ENCODE data around the gene MAK. TPM values are rescaled to one million over a fixed set of nuclear protein-coding genes. Genes with fewer than 3 reads are reported as not detected.
"Not testable (repeated sequence)": the region's sequence is repeated elsewhere in the genome, so short reads cannot be mapped to it uniquely, and the experiment has no call there.

Gene MAK
- total and polyA plus RNA-seq, 2 donors (not counting 1 experiment from before 2014, with no cell fraction given): 0.04 TPM; not detected in 1

GRCh38 chr6:10743515-10743914, 94.8 kb downstream of the MAK start:
- H2AFZ ChIP-seq (ENCODE audit: insufficient read depth, low read depth, low read length, poor library complexity, severe bottlenecking): no peak overlapping the region
- H3K27ac ChIP-seq (ENCODE audit: low read length in 2 of 2): no peak overlapping the region
- ChIA-PET CTCF (no interaction called here), POLR2A (no interaction called here)
- H3K27me3 Mint-ChIP-seq: no peaks in the 10 kb centered on the region
- ATAC-seq (ENCODE audit: low read depth): no peak
- H3K36me3 ChIP-seq (replicated peaks in 1 of 2; ENCODE audit: control extremely low read depth in 1 of 2, control insufficient read depth in 1 of 2, extremely low read depth in 1 of 2, insufficient read depth in 2 of 2, low read length in 1 of 2): no peaks in the 10 kb centered on the region
- intact Hi-C loops (cut with micrococcal nuclease): no loop called here
- no peaks in the 10 kb centered on the region for H3K27me3 ChIP-seq (replicated peaks in 1 of 4; ENCODE audit: control extremely low read depth in 1 of 4, control insufficient read depth in 3 of 4, insufficient read depth in 4 of 4, low read length in 3 of 4)
- no peak overlapping the region for H3K4me2 ChIP-seq (replicated peaks; ENCODE audit: low read depth, low read length, poor library complexity, severe bottlenecking)
- H3K27ac Mint-ChIP-seq: no peak overlapping the region
- no peaks in the 10 kb centered on the region for H4K20me1 ChIP-seq (ENCODE audit: control insufficient read depth, insufficient read depth, low read length, poor library complexity, severe bottlenecking)
- TF ChIP-seq EZH2 (IDR thresholded peaks at IDR 0.05; ENCODE audit: borderline replicate concordance, insufficient read depth, low read depth, low read length, poor library complexity, severe bottlenecking): no peak
- no peak for TF ChIP-seq CTCF (IDR thresholded peaks at IDR 0.05)
- H3K9ac ChIP-seq (ENCODE audit: low read length): no peak overlapping the region
- no peak overlapping the region for H3K4me3 Mint-ChIP-seq
- WGBS (ENCODE audit: insufficient coverage): no CpG with 5 or more reads among the region's 6 CpGs
- no peaks in the 10 kb centered on the region for H3K9me3 Mint-ChIP-seq (ENCODE audit: insufficient read depth)
- H3K4me1 Mint-ChIP-seq: peaks cover 15% of the 10 kb centered on the region
- no peaks in the 10 kb centered on the region for H3K9me3 ChIP-seq (ENCODE audit: control extremely low read depth in 1 of 3, control insufficient read depth in 2 of 3, insufficient read depth in 1 of 3, low read length in 2 of 3)
- H3K79me2 ChIP-seq (ENCODE audit: control insufficient read depth, insufficient read depth, low read length): peaks cover 13% of the 10 kb centered on the region
- no peak overlapping the region for H3K4me3 ChIP-seq (ENCODE audit: control extremely low read depth in 1 of 5, extremely low read depth in 1 of 5, insufficient read depth in 1 of 5, low read depth in 2 of 5, low read length in 4 of 5)
- peaks cover 11 to 15% of the 10 kb centered on the region in 2 donors for H3K4me1 ChIP-seq (ENCODE audit: control insufficient read depth in 2 of 2, insufficient read depth in 2 of 2, low read length in 2 of 2)
- DNase-seq: no peak

- Mint-ChIP-seq H3K27ac (no peak overlapping the region), H3K4me3 (no peak overlapping the region), H3K27me3 (no peaks in the 10 kb centered on the region), H3K9me3 (ENCODE audit: insufficient read depth) (no peaks in the 10 kb centered on the region), H3K4me1 (peaks cover 6% of the 10 kb centered on the region)
- Histone ChIP-seq H3K36me3 (replicated peaks in 1 of 2; ENCODE audit: control extremely low read depth in 1 of 2, control insufficient read depth in 1 of 2, extremely low read depth in 1 of 2, insufficient read depth in 2 of 2, low read length in 1 of 2) (no peaks in the 10 kb centered on the region), H4K20me1 (ENCODE audit: control insufficient read depth, insufficient read depth, low read length, poor library complexity, severe bottlenecking) (no peaks in the 10 kb centered on the region), H3K27ac (ENCODE audit: low read length in 2 of 2) (no peak overlapping the region), H3K9me3 (ENCODE audit: control extremely low read depth in 1 of 3, control insufficient read depth in 2 of 3, insufficient read depth in 1 of 3, low read length in 2 of 3) (no peaks in the 10 kb centered on the region), H3K79me2 (ENCODE audit: control insufficient read depth, insufficient read depth, low read length) (peaks cover 3% of the 10 kb centered on the region), H3K9ac (ENCODE audit: low read length) (no peak overlapping the region), H3K4me2 (replicated peaks; ENCODE audit: low read depth, low read length, poor library complexity, severe bottlenecking) (no peak overlapping the region), H2AFZ (ENCODE audit: insufficient read depth, low read depth, low read length, poor library complexity, severe bottlenecking) (no peak overlapping the region), H3K27me3 (replicated peaks in 1 of 4; ENCODE audit: control extremely low read depth in 1 of 4, control insufficient read depth in 3 of 4, insufficient read depth in 4 of 4, low read length in 3 of 4) (no peaks in the 10 kb centered on the region), H3K4me3 (ENCODE audit: control extremely low read depth in 1 of 5, extremely low read depth in 1 of 5, insufficient read depth in 1 of 5, low read depth in 2 of 5, low read length in 4 of 5) (no peak overlapping the region), H3K4me1 (ENCODE audit: control insufficient read depth in 2 of 2, insufficient read depth in 2 of 2, low read length in 2 of 2) (peaks cover 7 to 8% of the 10 kb centered on the region in 2 donors)
- ChIA-PET POLR2A (no interaction called here), CTCF (no interaction called here)
- TF ChIP-seq EZH2 (IDR thresholded peaks at IDR 0.05; ENCODE audit: borderline replicate concordance, insufficient read depth, low read depth, low read length, poor library complexity, severe bottlenecking) (no peak), CTCF (IDR thresholded peaks at IDR 0.05) (no peak)
- no peak for DNase-seq
- no peak for ATAC-seq (ENCODE audit: low read depth)
- WGBS (ENCODE audit: insufficient coverage): 99% methylated on average over 12 of the region's 12 CpGs
- intact Hi-C loops (cut with micrococcal nuclease): no loop called here
Observed at GRCh38 chr6:10742251-10742650, 96.1 kb downstream of the MAK start.

GRCh38 chr6:10741643-10742042, 96.7 kb downstream of the MAK start:
- H3K27ac ChIP-seq (ENCODE audit: low read length in 2 of 2); H3K9me3 ChIP-seq (ENCODE audit: control extremely low read depth in 1 of 3, control insufficient read depth in 2 of 3, insufficient read depth in 1 of 3, low read length in 2 of 3); H2AFZ ChIP-seq (ENCODE audit: insufficient read depth, low read depth, low read length, poor library complexity, severe bottlenecking); H3K4me3 ChIP-seq (ENCODE audit: control extremely low read depth in 1 of 5, extremely low read depth in 1 of 5, insufficient read depth in 1 of 5, low read depth in 2 of 5, low read length in 4 of 5); H3K36me3 ChIP-seq (replicated peaks in 1 of 2; ENCODE audit: control extremely low read depth in 1 of 2, control insufficient read depth in 1 of 2, extremely low read depth in 1 of 2, insufficient read depth in 2 of 2, low read length in 1 of 2); CTCF ChIA-PET; H3K4me2 ChIP-seq (replicated peaks; ENCODE audit: low read depth, low read length, poor library complexity, severe bottlenecking); H3K27me3 ChIP-seq (replicated peaks in 1 of 4; ENCODE audit: control extremely low read depth in 1 of 4, control insufficient read depth in 3 of 4, insufficient read depth in 4 of 4, low read length in 3 of 4); H3K79me2 ChIP-seq (ENCODE audit: control insufficient read depth, insufficient read depth, low read length); H3K27ac Mint-ChIP-seq; H3K9ac ChIP-seq (ENCODE audit: low read length); H3K4me3 Mint-ChIP-seq; H3K27me3 Mint-ChIP-seq; H4K20me1 ChIP-seq (ENCODE audit: control insufficient read depth, insufficient read depth, low read length, poor library complexity, severe bottlenecking); ATAC-seq (ENCODE audit: low read depth); POLR2A ChIA-PET; DNase-seq; intact Hi-C loops (cut with micrococcal nuclease); H3K9me3 Mint-ChIP-seq (ENCODE audit: insufficient read depth); H3K4me1 ChIP-seq (ENCODE audit: control insufficient read depth in 2 of 2, insufficient read depth in 2 of 2, low read length in 2 of 2); H3K4me1 Mint-ChIP-seq: not testable (repeated sequence)
- 86% methylated on average over 4 of the region's 4 CpGs for WGBS (ENCODE audit: insufficient coverage)
